Measurements from ENCODE around the gene ALCAM.

Gene ALCAM

GRCh38 chr3:105528955-105529354 lies 162.2 kb downstream of the ALCAM start:
- no peak for DNase-seq (ENCODE audit: low spot score)
- TF ChIP-seq CTCF (IDR thresholded peaks at IDR 0.05; ENCODE audit: extremely low read depth, missing control alignments), result no peak

DNA sequence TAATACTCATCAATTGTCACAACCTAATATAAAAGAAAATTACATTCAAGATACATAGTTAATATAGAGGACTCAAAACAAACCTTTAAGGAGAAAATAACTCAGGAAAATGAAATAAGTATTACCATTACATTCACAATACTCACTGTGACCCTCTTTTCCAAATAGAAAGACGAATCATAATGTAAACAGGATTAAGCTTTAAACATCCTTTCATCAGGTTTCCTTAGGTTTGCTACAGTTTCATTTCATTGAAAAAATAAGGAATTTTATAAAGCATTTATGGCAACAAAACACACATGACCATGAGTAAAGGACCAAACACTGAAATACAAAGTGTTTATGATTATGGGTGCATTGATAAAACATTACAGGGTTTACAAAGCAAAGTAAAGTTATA lies 162.7 kb downstream of the ALCAM start:
- TF ChIP-seq CTCF (IDR thresholded peaks at IDR 0.05; ENCODE audit: extremely low read depth, missing control alignments), result no peak

DNA sequence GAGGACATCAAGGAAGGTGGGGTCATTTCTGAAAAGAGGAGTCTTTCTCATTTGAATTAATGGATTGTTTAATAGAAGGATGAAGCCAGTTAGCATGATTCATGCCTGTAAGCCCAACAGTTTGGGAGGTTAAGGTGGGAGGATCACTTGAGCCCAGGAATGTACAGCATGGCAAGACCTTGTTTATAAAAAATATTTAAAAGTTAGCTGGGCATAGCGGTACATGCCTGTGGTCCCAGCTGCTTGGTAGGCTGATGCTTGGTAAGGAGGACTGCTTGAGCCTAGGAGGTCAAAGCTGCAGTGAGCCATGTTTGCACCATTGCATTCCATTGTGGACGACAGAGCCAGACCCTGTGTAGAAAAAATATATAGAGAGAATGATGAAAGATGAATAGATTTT lies 165.5 kb downstream of the ALCAM start:
- DNase-seq (ENCODE audit: low spot score), result no peak
- TF ChIP-seq CTCF (IDR thresholded peaks at IDR 0.05; ENCODE audit: extremely low read depth, missing control alignments), result no peak

More for the DNA sequence above, 162.7 kb downstream of the ALCAM start:
- DNase-seq (ENCODE audit: low spot score), result no peak

- no peak for DNase-seq (ENCODE audit: low spot score)
- TF ChIP-seq CTCF (IDR thresholded peaks at IDR 0.05; ENCODE audit: extremely low read depth, missing control alignments), result no peak
Observed at GRCh38 chr3:105533960-105534359, 167.3 kb downstream of the ALCAM start.

GRCh38 chr3:105534491-105534890 lies 167.8 kb downstream of the ALCAM start:
- DNase-seq (ENCODE audit: low spot score), result no peak
- TF ChIP-seq CTCF (IDR thresholded peaks at IDR 0.05; ENCODE audit: extremely low read depth, missing control alignments), result no peak

DNA sequence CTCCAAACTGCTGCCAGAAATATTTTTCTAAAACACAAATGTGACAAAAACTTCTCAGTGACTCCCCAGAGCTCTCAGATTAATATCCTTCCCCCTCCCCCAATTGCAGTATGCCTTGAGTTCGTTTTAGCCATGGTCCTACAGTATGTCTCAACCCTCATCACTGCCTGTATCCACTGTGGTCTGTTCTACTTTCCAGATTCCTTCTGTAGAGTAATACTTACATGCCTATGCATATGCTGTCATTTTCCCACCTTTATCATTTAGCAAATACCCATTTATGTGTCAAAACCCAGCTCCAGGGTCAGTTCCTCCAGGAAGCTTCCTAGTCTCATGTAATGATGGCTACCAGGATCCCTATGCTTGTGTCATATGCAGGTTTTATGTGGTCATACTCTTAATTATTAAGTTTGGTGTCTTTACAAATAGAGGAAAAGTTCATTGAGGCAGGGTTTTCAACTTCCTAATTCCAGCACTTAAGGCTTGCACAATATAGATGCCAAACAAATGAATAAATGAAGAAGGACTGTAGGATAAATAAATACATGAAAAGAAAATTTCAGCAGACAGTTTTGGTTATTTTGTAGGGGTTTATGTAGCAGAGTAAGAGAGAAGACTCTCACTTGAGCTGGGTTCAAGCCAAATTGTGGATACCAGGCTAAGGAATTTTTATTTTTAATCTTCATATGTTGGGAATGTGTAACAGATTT lies 170.8 kb downstream of the ALCAM start:
- DNase-seq (ENCODE audit: low spot score), result no peak
- no peak for TF ChIP-seq CTCF (IDR thresholded peaks at IDR 0.05; ENCODE audit: extremely low read depth, missing control alignments)

- TF ChIP-seq CTCF (IDR thresholded peaks at IDR 0.05; ENCODE audit: extremely low read depth, missing control alignments), result no peak
- DNase-seq (ENCODE audit: low spot score), result no peak
Observed at GRCh38 chr3:105538483-105538882, 171.8 kb downstream of the ALCAM start.

Measured in GM20000 (cell line).